Measurements from ENCODE around the gene FRMD3.

GRCh38 chr9:83239747-83240146 is 298.5 kb downstream of the FRMD3 start:
- no peak for TF ChIP-seq CTCF (conservative IDR thresholded peaks at IDR 0.05)
- no peak for TF ChIP-seq EZH2 (IDR thresholded peaks at IDR 0.05; ENCODE audit: low read depth)
